A673 (cell line): ENCODE data around the gene FBXO42. TPM values are rescaled to one million over a fixed set of nuclear protein-coding genes. Genes with fewer than 3 reads are reported as not detected.

ENCODE experiments used
- BruUV-seq: library from RNA; stranded (reverse); fragments of 400-500 nt; replicated peaks from 2 replicates; lab custom pipeline; 2021; lab: Mats Ljungman, UMichigan
- CTCF ChIA-PET: fragments of 300-600 bp; sonication (Branson Sonifier 250); formaldehyde crosslinking; loops from one replicate; lab custom pipeline; 2022; ENCODE audit warnings: antibody characterized with exemption; lab: Charles Lee
- POLR2A ChIA-PET: fragments of 300-600 bp; sonication (Branson Sonifier 250); formaldehyde crosslinking; loops from one replicate; lab custom pipeline; 2022; ENCODE audit warnings: antibody characterized with exemption; ENCODE audit not compliant: low non-redundant PET; lab: Charles Lee
- DNase-seq: peaks from one replicate; pipeline ENCODE4 v3.0.0-alpha.2; 2015; ENCODE audit warnings: low spot score
- H3K27ac ChIP-seq: fragments of 200-600 bp; sonication (generic); 2 replicates; pipeline ENCODE4 v1.5.1; 2016; ENCODE audit warnings: mixed run types, low read depth, mild to moderate bottlenecking, mixed read lengths, antibody characterized with exemption, low read length; ENCODE audit not compliant: poor library complexity, severe bottlenecking
- H3K27me3 ChIP-seq: fragments of 200-600 bp; sonication (generic); replicated peaks from 2 replicates; pipeline ENCODE4 v1.6.1; 2017; ENCODE audit warnings: mixed run types, low read depth, mild to moderate bottlenecking, mixed read lengths, antibody characterized with exemption, low read length; ENCODE audit not compliant: insufficient read depth, poor library complexity
- H3K36me3 ChIP-seq: fragments of 200-600 bp; sonication (generic); 2 replicates; pipeline ENCODE4 v1.6.1; 2016; ENCODE audit warnings: mixed run types, mild to moderate bottlenecking, mixed read lengths, antibody characterized with exemption, low read length; ENCODE audit not compliant: insufficient read depth, poor library complexity, severe bottlenecking
- H3K4me1 ChIP-seq: fragments of 200-600 bp; sonication (generic); 2 replicates; pipeline ENCODE4 v1.6.1; 2017; ENCODE audit warnings: mixed run types, mild to moderate bottlenecking, mixed read lengths, antibody characterized with exemption, low read length; ENCODE audit not compliant: insufficient read depth, poor library complexity, severe bottlenecking
- H3K4me3 ChIP-seq: fragments of 200-600 bp; sonication (generic); 2 replicates; pipeline ENCODE4 v1.5.1; 2016; ENCODE audit warnings: low read depth, mixed run types, mild to moderate bottlenecking, mixed read lengths, low read length; ENCODE audit not compliant: poor library complexity, severe bottlenecking
- H3K9me3 ChIP-seq: fragments of 200-600 bp; sonication (generic); 2 replicates; pipeline ENCODE4 v1.6.1; 2016; ENCODE audit warnings: mixed run types, low read depth, mild to moderate bottlenecking, mixed read lengths, antibody characterized with exemption, low read length; ENCODE audit not compliant: poor library complexity, severe bottlenecking
- CTCF ChIP-seq: fragments of 300-800, 200-600 bp; sonication (generic); conservative IDR thresholded peaks from 2 replicates; pipeline ENCODE4 v1.5.1; 2017; ENCODE audit warnings: low read depth, mild to moderate bottlenecking, antibody characterized with exemption, low read length, moderate library complexity, mixed read lengths
- EZH2 ChIP-seq: fragments of 200-600 bp; sonication (generic); IDR thresholded peaks from 2 replicates; pipeline ENCODE4 v1.6.1; 2017; ENCODE audit warnings: borderline replicate concordance, low read depth, mild to moderate bottlenecking, mixed read lengths, antibody characterized with exemption, low read length; ENCODE audit not compliant: poor library complexity, severe bottlenecking
- intact Hi-C: fragments of 100-400 bp; cut with micrococcal nuclease; formaldehyde crosslinking; loops from one replicate; pipeline ENCODE4 v1.10.0; 2022; ENCODE audit not compliant: unreplicated experiment
- total RNA-seq: library from RNA; stranded (reverse); gene quantifications from 2 replicates; pipeline ENCODE4 v1.2.3, GENCODE V29; 2021

FBXO42 gene
- total RNA-seq, 1 experiment from 2014 or later: 19.5 TPM

GRCh38 chr1:16243215-16243610 lies 109.1 kb downstream of the FBXO42 start:
- H3K9me3 ChIP-seq: no peaks in the 10 kb centered on the region
- no peaks in the 10 kb centered on the region for H3K27me3 ChIP-seq
- no peak overlapping the region for H3K4me3 ChIP-seq
- H3K4me1 ChIP-seq: peaks cover 13% of the 10 kb centered on the region
- no peaks in the 10 kb centered on the region for H3K36me3 ChIP-seq
- intact Hi-C loops: loop anchor here (10.0 kb wide), 1 partner anchor 122 kb away; the partner anchor contains the start of gene SZRD1
- no peak overlapping the region for H3K27ac ChIP-seq
- ChIA-PET CTCF (interaction anchor here (3.1 kb wide), 1 partner anchor 165 kb away, joined by 13 read pairs; no protein-coding TSS in a partner anchor), POLR2A (no interaction called here)
- no peak for TF ChIP-seq EZH2
- TF ChIP-seq CTCF: no peak
- no TSS peak for BruUV-seq
- DNase-seq: no peak

- Histone ChIP-seq H3K9me3 (no peaks in the 10 kb centered on the region), H3K4me3 (no peak overlapping the region), H3K36me3 (no peaks in the 10 kb centered on the region), H3K27me3 (no peaks in the 10 kb centered on the region), H3K4me1 (peaks cover 8% of the 10 kb centered on the region), H3K27ac (no peak overlapping the region)
- DNase-seq: no peak
- intact Hi-C loops: loop anchor here (10.0 kb wide), 1 partner anchor 122 kb away; the partner anchor contains the start of gene SZRD1
- no peak for TF ChIP-seq EZH2
- no peak for TF ChIP-seq CTCF
- ChIA-PET CTCF (no interaction called here), POLR2A (no interaction called here)
- no TSS peak for BruUV-seq
Measured at GRCh38 chr1:16242556-16243214, 109.6 kb downstream of the FBXO42 start.

- H3K27me3 ChIP-seq: no peaks in the 10 kb centered on the region
- H3K4me3 ChIP-seq: no peak overlapping the region
- H3K9me3 ChIP-seq: no peaks in the 10 kb centered on the region
- ChIA-PET POLR2A (no interaction called here), CTCF (no interaction called here)
- no peak for TF ChIP-seq CTCF
- no peak for TF ChIP-seq EZH2
- intact Hi-C loops: loop anchor here (10.0 kb wide), 1 partner anchor 124 kb away; the partner anchor contains the start of gene SZRD1
- no peaks in the 10 kb centered on the region for H3K36me3 ChIP-seq
- H3K4me1 ChIP-seq: peaks cover 14% of the 10 kb centered on the region
- H3K27ac ChIP-seq: no peak overlapping the region
- no peak for DNase-seq
- BruUV-seq: no TSS peak
Measured at GRCh38 chr1:16241221-16241708, 111.0 kb downstream of the FBXO42 start.
